Upper lobe of left lung (tissue), 6 donors: Measurements from ENCODE around the gene SOX12. TPM values are rescaled to one million over a fixed set of nuclear protein-coding genes. Genes with fewer than 3 reads are reported as not detected.
A peak's percentile ranks its signal among the peaks of the same experiment; 100 is the strongest.

Experiments used
- ATAC-seq, 2 donors: fragments of 200-7000 bp; cut with Tn5 transposase; one replicate each; pipeline ENCODE4 v1.9.1; 2022; ENCODE audit warnings: mild to moderate bottlenecking in 2 of 2, moderate library complexity in 2 of 2; ENCODE audit not compliant: low FRiP score in 2 of 2
- DNase-seq, 2 donors: peaks; one replicate each; pipeline ENCODE4 v3.0.0-alpha.2; 2019 to 2020
- H3K27ac ChIP-seq, 4 donors: fragments of 200-600 bp; sonication (generic); one replicate each; pipeline ENCODE4 v1.5.1; 2016 to 2019
- H3K27me3 ChIP-seq, 4 donors: fragments of 200-600 bp; sonication (generic); one replicate each; pipeline ENCODE4 v1.5.1; 2017 to 2019
- H3K36me3 ChIP-seq, 4 donors: fragments of 200-600 bp; sonication (generic); one replicate each; pipeline ENCODE4 v1.5.1; 2016 to 2019
- H3K4me1 ChIP-seq, 4 donors: fragments of 200-600 bp; sonication (generic); one replicate each; pipeline ENCODE4 v1.5.1; 2018 to 2019
- H3K4me3 ChIP-seq, 4 donors: fragments of 200-600 bp; sonication (generic); one replicate each; pipeline ENCODE4 v1.5.1; 2017 to 2019; ENCODE audit warnings: mild to moderate bottlenecking in 2 of 4, moderate library complexity in 1 of 4
- H3K9me3 ChIP-seq, 4 donors: fragments of 200-600 bp; sonication (generic); one replicate each; pipeline ENCODE4 v1.5.1; 2018 to 2019
- CTCF ChIP-seq, 6 experiments: fragments of 450-650 bp in 4 of 6; fragments of 200-600 bp in 2 of 6; sonication (generic) in 2 of 6; IDR thresholded peaks; one replicate each; pipeline ENCODE4 v1.5.1; 2016 to 2019; ENCODE audit warnings: antibody characterized with exemption in 6 of 6
- EP300 ChIP-seq, 4 donors: sonication (generic); formaldehyde crosslinking; IDR thresholded peaks; one replicate each; pipeline ENCODE4 v1.5.1; 2017; ENCODE audit warnings: antibody characterized with exemption in 4 of 4, control low read depth in 2 of 4
- POLR2A ChIP-seq, 4 donors: fragments of 450-650 bp; IDR thresholded peaks; one replicate each; pipeline ENCODE4 v1.5.1; 2016 to 2017; ENCODE audit warnings: antibody characterized with exemption in 4 of 4, mild to moderate bottlenecking in 2 of 4
- POLR2AphosphoS5 ChIP-seq, 2 donors: sonication (generic); formaldehyde crosslinking; IDR thresholded peaks; one replicate each; pipeline ENCODE4 v1.5.1; 2017; ENCODE audit warnings: antibody characterized with exemption in 2 of 2
- WGBS, 2 donors: methylation state at CpG; one replicate each; pipeline ENCODE4 v1.1.5; 2017 to 2018; 5-methylcytosine and 5-hydroxymethylcytosine counted together
- total RNA-seq, 6 donors: library from RNA; depleted of rRNA in 4 of 6; stranded (reverse); fragments of >200 nt in 4 of 6; gene quantifications; one replicate each; pipeline versions ENCODE4 v1.1.0 to v1.2.1, GENCODE V29; 2016 to 2021
- donor health status: DM: no; HTN: no; CAD: no; lungs with moderate emphysema.
- donor health status: DM: no; HTN: yes; CAD: no; lungs with severe emphysema.

The SOX12 gene
- total RNA-seq, 6 donors from 2014 or later: 3.8 to 13.5 (median 7.6) TPM

GRCh38 chr20:347317-347639, 21.9 kb downstream of the SOX12 start:
- Histone ChIP-seq H3K36me3 (peaks cover 0 to 5% (median 2%) of the 10 kb centered on the region in 4 donors), H3K27ac (peak overlapping the region; percentile 88 to 95 (median 92)), H3K27me3 (no peaks in the 10 kb centered on the region), H3K4me1 (peaks cover 18 to 35% (median 23%) of the 10 kb centered on the region in 4 donors), H3K9me3 (no peaks in the 10 kb centered on the region), H3K4me3 (peak overlapping the region; percentile 68 to 95 (median 85))
- TF ChIP-seq EP300 (IDR thresholded peaks at IDR 0.05) (no peak), POLR2A (IDR thresholded peaks at IDR 0.05) (no peak), POLR2AphosphoS5 (IDR thresholded peaks at IDR 0.05) (no peak), CTCF (IDR thresholded peaks at IDR 0.05) (no peak)
- WGBS, 2 donors: 0% methylated on average over 2 to 19 of the region's 19 CpGs
- no peak for ATAC-seq
- no peak for DNase-seq

DNA sequence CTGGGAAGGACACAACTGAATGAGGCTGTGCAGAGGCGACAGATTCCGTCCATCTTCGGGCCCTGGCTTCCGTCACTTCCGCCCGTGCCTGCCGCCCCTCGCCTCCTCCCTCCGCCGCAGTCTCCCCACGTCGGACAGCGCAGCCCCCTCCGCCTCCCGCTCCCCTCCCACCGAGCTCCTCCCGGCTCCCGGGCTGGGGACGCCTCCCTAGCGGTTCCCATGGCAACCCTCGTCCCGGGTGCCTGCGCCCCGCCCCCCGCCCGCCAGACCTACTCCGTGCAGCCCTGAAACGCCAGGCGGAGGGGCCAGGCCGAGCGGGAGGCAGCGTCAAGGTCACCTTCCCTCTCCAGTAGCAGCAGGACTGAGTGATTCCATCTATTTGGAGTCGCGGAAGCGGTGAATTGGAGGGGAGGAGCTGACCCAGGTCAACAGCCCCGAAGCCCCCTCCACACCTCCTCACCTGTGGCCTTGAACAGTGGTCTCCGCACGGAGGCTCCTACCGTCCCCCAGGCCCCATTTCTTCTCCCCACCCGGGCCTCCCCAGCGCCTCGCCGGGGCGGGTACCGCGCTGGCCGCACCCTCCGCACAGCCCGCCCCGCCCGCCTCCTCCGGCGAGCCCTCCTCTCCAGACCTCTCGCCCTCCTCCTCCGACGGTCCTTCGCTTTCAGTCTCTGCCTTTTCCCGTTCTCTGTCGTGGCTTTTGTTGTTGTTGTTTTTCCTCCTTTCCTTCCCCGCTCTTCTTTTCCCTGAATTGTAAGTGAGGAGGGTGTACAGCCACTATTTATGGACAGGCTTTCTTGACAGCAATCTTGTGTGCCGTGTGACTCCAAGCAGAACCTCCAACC, 22.5 kb downstream of the SOX12 start:
- H3K9me3 ChIP-seq: no peaks in the 10 kb centered on the region
- peaks cover 18 to 35% (median 23%) of the 10 kb centered on the region in 4 donors for H3K4me1 ChIP-seq
- TF ChIP-seq POLR2A (IDR thresholded peaks at IDR 0.05) (peak in 3 of 4 donors; percentile 49 to 67 (median 54)), CTCF (IDR thresholded peaks at IDR 0.05) (peak in 1 of 6 experiments; percentile 27), EP300 (IDR thresholded peaks at IDR 0.05) (no peak), POLR2AphosphoS5 (IDR thresholded peaks at IDR 0.05) (peak; percentile 71 to 78)
- H3K27me3 ChIP-seq: no peaks in the 10 kb centered on the region
- WGBS, 2 donors: 1% methylated on average over 39 to 60 of the region's 61 CpGs
- peak overlapping the region; percentile 88 to 95 (median 92) for H3K27ac ChIP-seq
- ATAC-seq (peak; percentile 93 to 95), DNase-seq (peak; percentile 94 to 95)
- H3K36me3 ChIP-seq: peaks cover 0 to 5% (median 2%) of the 10 kb centered on the region in 4 donors
- peak overlapping the region; percentile 68 to 95 (median 85) for H3K4me3 ChIP-seq

- no peak for ATAC-seq
- peaks cover 0 to 13% (median 3%) of the 10 kb centered on the region in 4 donors for H3K36me3 ChIP-seq
- peak in 1 of 2 donors; percentile 70 for DNase-seq
- TF ChIP-seq CTCF (IDR thresholded peaks at IDR 0.05) (no peak), EP300 (IDR thresholded peaks at IDR 0.05) (no peak), POLR2AphosphoS5 (IDR thresholded peaks at IDR 0.05) (no peak), POLR2A (IDR thresholded peaks at IDR 0.05) (no peak)
- peak overlapping the region in 1 of 4 donors; percentile 92 for H3K27ac ChIP-seq
- no peaks in the 10 kb centered on the region for H3K9me3 ChIP-seq
- no peak overlapping the region for H3K4me3 ChIP-seq
- peaks cover 18 to 37% (median 24%) of the 10 kb centered on the region in 4 donors for H3K4me1 ChIP-seq
- 88 to 89% methylated on average over 18 to 19 of the region's 19 CpGs for WGBS, 2 donors
- no peaks in the 10 kb centered on the region for H3K27me3 ChIP-seq
Observed at GRCh38 chr20:348972-349841, 23.9 kb downstream of the SOX12 start.

DNA sequence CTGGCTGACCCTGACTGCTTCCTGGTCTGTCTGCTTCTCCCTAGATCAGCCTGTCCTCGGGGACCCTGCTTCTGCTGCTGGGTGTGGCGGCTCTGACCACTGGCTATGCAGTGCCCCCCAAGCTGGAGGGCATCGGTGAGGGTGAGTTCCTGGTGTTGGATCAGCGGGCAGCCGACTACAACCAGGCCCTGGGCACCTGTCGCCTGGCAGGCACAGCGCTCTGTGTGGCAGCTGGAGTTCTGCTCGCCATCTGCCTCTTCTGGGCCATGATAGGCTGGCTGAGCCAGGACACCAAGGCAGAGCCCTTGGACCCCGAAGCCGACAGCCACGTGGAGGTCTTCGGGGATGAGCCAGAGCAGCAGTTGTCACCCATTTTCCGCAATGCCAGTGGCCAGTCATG, 27.8 kb downstream of the SOX12 start:
- no peaks in the 10 kb centered on the region for H3K9me3 ChIP-seq
- H3K4me1 ChIP-seq: peaks cover 6 to 19% (median 8%) of the 10 kb centered on the region in 4 donors
- H3K36me3 ChIP-seq: peaks cover 0 to 13% (median 3%) of the 10 kb centered on the region in 4 donors
- ATAC-seq (no peak), DNase-seq (peak in 1 of 2 donors; percentile 50)
- TF ChIP-seq POLR2A (IDR thresholded peaks at IDR 0.05) (no peak), EP300 (IDR thresholded peaks at IDR 0.05) (no peak), CTCF (IDR thresholded peaks at IDR 0.05) (no peak), POLR2AphosphoS5 (IDR thresholded peaks at IDR 0.05) (no peak)
- H3K4me3 ChIP-seq: no peak overlapping the region
- H3K27ac ChIP-seq: no peak overlapping the region
- WGBS, 2 donors: 92 to 96% methylated on average over 5 to 13 of the region's 13 CpGs
- H3K27me3 ChIP-seq: no peaks in the 10 kb centered on the region
